Measurements from ENCODE around the gene CRYBG1.
"Not testable (repeated sequence)": the region's sequence is repeated elsewhere in the genome, so short reads cannot be mapped to it uniquely, and the experiment has no call there.

Gene CRYBG1

GRCh38 chr6:106547601-106548453 is 187.3 kb downstream of the CRYBG1 start:
- no peaks in the 10 kb centered on the region for H3K27me3 Mint-ChIP-seq (ENCODE audit: low read depth)
- peaks cover 21% of the 10 kb centered on the region for H3K4me1 Mint-ChIP-seq (ENCODE audit: low read depth)
- no peak overlapping the region for H3K4me3 Mint-ChIP-seq
- peak; percentile 23 for DNase-seq (ENCODE audit: low spot score)
- H3K9me3 Mint-ChIP-seq, result no peaks in the 10 kb centered on the region
- H3K27ac Mint-ChIP-seq, result peak overlapping the region; percentile 49
- H3K36me3 Mint-ChIP-seq (ENCODE audit: low read depth), result peaks cover 77% of the 10 kb centered on the region

DNA sequence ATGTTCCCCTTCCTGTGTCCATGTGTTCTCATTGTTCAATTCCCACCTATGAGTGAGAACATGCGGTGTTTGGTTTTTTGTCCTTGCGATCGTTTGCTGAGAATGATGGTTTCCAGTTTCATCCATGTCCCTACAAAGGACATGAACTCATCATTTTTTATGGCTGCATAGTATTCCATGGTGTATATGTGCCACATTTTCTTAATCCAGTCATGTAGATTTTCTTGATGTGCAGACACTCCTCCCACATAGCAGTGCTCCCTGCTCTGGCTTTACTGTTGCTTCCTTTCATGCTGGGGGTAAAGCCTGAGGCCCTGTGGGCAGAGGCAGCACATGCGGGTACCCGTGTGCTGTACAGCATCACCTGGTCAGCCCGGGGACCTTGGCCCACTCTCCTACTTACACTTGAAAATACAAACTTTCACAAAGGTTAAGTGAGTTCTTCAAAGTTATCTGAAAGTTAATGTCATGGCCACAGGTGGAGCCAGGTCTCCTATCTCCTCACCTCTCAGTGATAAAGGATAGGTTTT is 188.5 kb downstream of the CRYBG1 start:
- Mint-ChIP-seq H3K4me1 (ENCODE audit: low read depth) (peaks cover 24% of the 10 kb centered on the region), H3K36me3 (ENCODE audit: low read depth) (peaks cover 81% of the 10 kb centered on the region)
- not testable (repeated sequence) for H3K27me3 Mint-ChIP-seq (ENCODE audit: low read depth); DNase-seq (ENCODE audit: low spot score); H3K9me3 Mint-ChIP-seq; H3K27ac Mint-ChIP-seq; H3K4me3 Mint-ChIP-seq

DNA sequence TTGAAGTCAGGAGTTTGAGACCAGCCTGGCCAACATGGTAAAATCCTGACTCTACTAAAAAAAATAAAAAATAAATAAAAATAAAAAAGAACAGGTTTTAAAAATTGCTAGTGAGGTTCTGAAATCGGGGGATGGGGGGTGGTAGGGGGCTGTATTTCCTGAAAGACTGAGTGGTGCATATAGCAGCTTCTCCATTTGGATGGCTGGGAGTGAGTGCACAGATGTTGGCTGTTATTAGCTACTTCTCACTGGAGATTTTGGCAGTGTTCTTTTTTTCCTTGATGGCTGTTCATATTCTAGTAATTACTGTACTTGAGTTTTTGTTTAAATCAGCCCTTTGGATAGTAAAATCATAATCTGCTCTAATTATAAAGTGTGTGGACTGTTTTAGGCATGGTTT is 189.0 kb downstream of the CRYBG1 start:
- Mint-ChIP-seq H3K4me3 (no peak overlapping the region), H3K36me3 (ENCODE audit: low read depth) (peaks cover 76% of the 10 kb centered on the region), H3K4me1 (ENCODE audit: low read depth) (peaks cover 24% of the 10 kb centered on the region), H3K9me3 (no peaks in the 10 kb centered on the region), H3K27me3 (ENCODE audit: low read depth) (no peaks in the 10 kb centered on the region), H3K27ac (no peak overlapping the region)
- no peak for DNase-seq (ENCODE audit: low spot score)

DNA sequence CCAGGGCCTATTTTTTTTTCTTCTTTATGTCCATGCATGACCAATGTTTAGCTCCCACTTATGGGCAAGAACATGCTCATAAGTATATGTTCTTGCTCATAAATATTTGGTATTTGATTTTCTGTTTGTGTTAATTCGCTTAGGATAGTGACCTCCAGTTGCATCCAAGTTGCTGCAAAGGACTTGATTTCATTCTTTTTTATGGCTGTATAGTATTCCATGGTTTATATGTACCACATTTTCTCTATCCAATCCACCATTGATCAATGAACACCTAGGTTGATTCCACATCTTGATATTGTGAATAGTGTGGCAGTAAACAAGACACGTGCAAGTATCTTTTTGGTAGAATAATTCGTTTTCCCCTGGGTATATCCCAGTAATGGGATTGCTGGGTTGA is 190.6 kb downstream of the CRYBG1 start:
- H3K27me3 Mint-ChIP-seq (ENCODE audit: low read depth), result no peaks in the 10 kb centered on the region
- H3K4me1 Mint-ChIP-seq (ENCODE audit: low read depth), result peaks cover 24% of the 10 kb centered on the region
- peaks cover 70% of the 10 kb centered on the region for H3K36me3 Mint-ChIP-seq (ENCODE audit: low read depth)
- no peak for DNase-seq (ENCODE audit: low spot score)
- no peak overlapping the region for H3K27ac Mint-ChIP-seq
- H3K9me3 Mint-ChIP-seq, result no peaks in the 10 kb centered on the region
- no peak overlapping the region for H3K4me3 Mint-ChIP-seq

DNA sequence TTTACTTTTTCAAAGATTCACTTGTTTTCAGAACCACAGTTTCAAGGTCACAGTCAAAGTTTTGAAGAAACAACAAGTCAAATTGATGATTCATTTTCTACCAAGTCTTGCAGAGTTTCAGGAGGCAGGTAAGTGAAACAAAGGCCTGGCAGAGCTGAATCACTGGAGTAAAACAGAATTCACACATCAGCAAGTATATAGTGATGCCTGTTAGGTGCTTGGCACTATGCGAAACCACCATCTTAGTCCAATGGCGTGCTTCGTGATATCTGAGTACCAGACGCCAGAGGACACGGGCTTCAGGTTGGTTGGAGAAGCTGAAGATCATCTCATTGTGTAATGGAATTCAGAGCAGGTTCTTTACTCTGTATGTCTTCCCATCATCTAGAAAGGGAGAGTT is 192.9 kb downstream of the CRYBG1 start:
- Mint-ChIP-seq H3K27me3 (ENCODE audit: low read depth) (no peaks in the 10 kb centered on the region), H3K4me1 (ENCODE audit: low read depth) (peaks cover 10% of the 10 kb centered on the region), H3K4me3 (no peak overlapping the region), H3K9me3 (no peaks in the 10 kb centered on the region), H3K27ac (no peak overlapping the region), H3K36me3 (ENCODE audit: low read depth) (peaks cover 65% of the 10 kb centered on the region)
- no peak for DNase-seq (ENCODE audit: low spot score)

DNA sequence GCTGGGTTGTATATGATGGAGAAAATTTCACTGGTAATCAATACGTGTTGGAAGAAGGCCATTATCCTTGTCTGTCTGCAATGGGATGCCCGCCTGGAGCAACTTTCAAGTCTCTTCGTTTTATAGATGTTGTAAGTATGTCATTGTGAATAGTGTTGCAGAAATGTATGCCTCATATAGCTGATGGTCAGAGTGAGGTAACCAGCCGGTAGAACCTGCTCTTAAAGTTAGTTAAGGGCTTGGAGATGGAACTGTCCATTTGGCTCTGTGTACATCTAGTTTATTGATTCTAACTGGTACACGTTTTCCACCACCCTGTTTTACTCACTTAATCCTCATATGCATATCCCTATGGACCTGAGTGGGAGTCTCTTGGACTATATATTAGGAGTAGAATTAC is 195.2 kb downstream of the CRYBG1 start:
- H3K27ac Mint-ChIP-seq, result no peak overlapping the region
- no peaks in the 10 kb centered on the region for H3K9me3 Mint-ChIP-seq
- peaks cover 67% of the 10 kb centered on the region for H3K36me3 Mint-ChIP-seq (ENCODE audit: low read depth)
- no peak for DNase-seq (ENCODE audit: low spot score)
- no peaks in the 10 kb centered on the region for H3K27me3 Mint-ChIP-seq (ENCODE audit: low read depth)
- no peak overlapping the region for H3K4me3 Mint-ChIP-seq
- peaks cover 7% of the 10 kb centered on the region for H3K4me1 Mint-ChIP-seq (ENCODE audit: low read depth)

- Mint-ChIP-seq H3K27ac (no peak overlapping the region), H3K4me1 (ENCODE audit: low read depth) (peaks cover 7% of the 10 kb centered on the region), H3K27me3 (ENCODE audit: low read depth) (no peaks in the 10 kb centered on the region), H3K9me3 (no peaks in the 10 kb centered on the region), H3K4me3 (no peak overlapping the region), H3K36me3 (ENCODE audit: low read depth) (peaks cover 67% of the 10 kb centered on the region)
- no peak for DNase-seq (ENCODE audit: low spot score)
These were observed 195.9 kb downstream of the CRYBG1 start for GRCh38 chr6:106556368-106556960.

- peaks cover 66% of the 10 kb centered on the region for H3K36me3 Mint-ChIP-seq (ENCODE audit: low read depth)
These were observed 197.3 kb downstream of the CRYBG1 start for GRCh38 chr6:106557837-106558236.

DNA sequence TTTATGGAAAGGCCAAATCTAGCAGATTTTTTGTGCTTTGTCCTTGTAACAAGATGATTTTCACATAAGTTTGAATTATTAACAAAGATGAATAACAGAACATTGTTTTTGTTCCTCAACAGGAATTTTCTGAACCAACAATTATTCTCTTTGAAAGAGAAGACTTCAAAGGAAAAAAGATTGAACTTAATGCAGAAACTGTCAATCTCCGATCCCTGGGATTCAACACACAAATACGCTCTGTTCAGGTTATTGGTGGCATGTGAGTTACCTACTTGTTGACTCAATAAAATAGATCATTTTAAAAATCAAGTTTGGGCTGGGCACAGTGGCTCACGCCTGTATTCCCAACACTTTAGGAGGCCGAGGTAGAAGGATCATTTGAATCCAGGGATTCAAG is 197.8 kb downstream of the CRYBG1 start:
- no peak overlapping the region for H3K27ac Mint-ChIP-seq

More at GRCh38 chr6:106557837-106558236, 197.3 kb downstream of the CRYBG1 start:
- no peak overlapping the region for H3K27ac Mint-ChIP-seq
- H3K27me3 Mint-ChIP-seq (ENCODE audit: low read depth), result no peaks in the 10 kb centered on the region
- H3K9me3 Mint-ChIP-seq, result no peaks in the 10 kb centered on the region
- DNase-seq (ENCODE audit: low spot score), result no peak
- H3K4me3 Mint-ChIP-seq, result no peak overlapping the region
- H3K4me1 Mint-ChIP-seq (ENCODE audit: low read depth), result peaks cover 5% of the 10 kb centered on the region

GRCh38 chr6:106559659-106560058 is 199.1 kb downstream of the CRYBG1 start:
- H3K27me3 Mint-ChIP-seq (ENCODE audit: low read depth); H3K9me3 Mint-ChIP-seq; H3K27ac Mint-ChIP-seq; H3K4me1 Mint-ChIP-seq (ENCODE audit: low read depth); H3K4me3 Mint-ChIP-seq; DNase-seq (ENCODE audit: low spot score): not testable (repeated sequence)
- H3K36me3 Mint-ChIP-seq (ENCODE audit: low read depth), result peaks cover 65% of the 10 kb centered on the region

More for the DNA sequence above, 197.8 kb downstream of the CRYBG1 start:
- no peaks in the 10 kb centered on the region for H3K27me3 Mint-ChIP-seq (ENCODE audit: low read depth)
- no peaks in the 10 kb centered on the region for H3K9me3 Mint-ChIP-seq
- H3K4me3 Mint-ChIP-seq, result no peak overlapping the region
- H3K4me1 Mint-ChIP-seq (ENCODE audit: low read depth), result peaks cover 2% of the 10 kb centered on the region
- no peak for DNase-seq (ENCODE audit: low spot score)
- peaks cover 60% of the 10 kb centered on the region for H3K36me3 Mint-ChIP-seq (ENCODE audit: low read depth)

DNA sequence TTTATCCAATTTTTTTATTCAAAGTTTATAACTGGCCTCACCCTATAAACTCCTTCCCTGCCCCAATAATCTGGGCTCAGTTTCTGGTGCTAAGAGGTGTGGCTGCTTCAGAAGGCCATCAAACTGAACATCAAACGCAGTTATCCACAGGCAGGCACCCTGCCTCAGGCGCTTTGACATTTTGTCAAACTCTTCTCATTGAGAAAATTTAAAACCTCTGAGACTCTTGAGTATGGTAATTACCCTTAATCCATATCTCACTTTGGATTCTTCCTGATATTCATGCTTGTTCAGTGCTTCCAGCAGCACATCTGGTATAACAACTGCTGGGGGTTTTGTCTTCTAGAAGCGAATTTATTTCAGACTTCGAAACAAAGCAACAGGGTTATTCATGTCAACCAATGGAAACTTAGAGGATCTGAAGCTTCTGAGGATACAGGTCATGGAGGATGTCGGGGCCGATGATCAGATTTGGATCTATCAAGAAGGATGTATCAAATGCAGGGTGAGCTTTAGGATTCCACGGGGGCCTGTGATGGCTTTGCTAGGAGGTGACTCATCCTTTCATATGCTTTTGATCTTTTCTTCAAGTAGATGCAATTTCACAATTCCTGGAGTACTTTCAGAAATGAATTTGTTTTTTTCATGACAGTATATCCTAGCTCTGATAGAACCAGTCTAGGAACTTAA is 200.6 kb downstream of the CRYBG1 start:
- Mint-ChIP-seq H3K27me3 (ENCODE audit: low read depth) (no peaks in the 10 kb centered on the region), H3K27ac (no peak overlapping the region), H3K4me3 (no peak overlapping the region), H3K36me3 (ENCODE audit: low read depth) (peaks cover 64% of the 10 kb centered on the region), H3K4me1 (ENCODE audit: low read depth) (no peaks in the 10 kb centered on the region), H3K9me3 (no peaks in the 10 kb centered on the region)
- DNase-seq (ENCODE audit: low spot score), result no peak

DNA sequence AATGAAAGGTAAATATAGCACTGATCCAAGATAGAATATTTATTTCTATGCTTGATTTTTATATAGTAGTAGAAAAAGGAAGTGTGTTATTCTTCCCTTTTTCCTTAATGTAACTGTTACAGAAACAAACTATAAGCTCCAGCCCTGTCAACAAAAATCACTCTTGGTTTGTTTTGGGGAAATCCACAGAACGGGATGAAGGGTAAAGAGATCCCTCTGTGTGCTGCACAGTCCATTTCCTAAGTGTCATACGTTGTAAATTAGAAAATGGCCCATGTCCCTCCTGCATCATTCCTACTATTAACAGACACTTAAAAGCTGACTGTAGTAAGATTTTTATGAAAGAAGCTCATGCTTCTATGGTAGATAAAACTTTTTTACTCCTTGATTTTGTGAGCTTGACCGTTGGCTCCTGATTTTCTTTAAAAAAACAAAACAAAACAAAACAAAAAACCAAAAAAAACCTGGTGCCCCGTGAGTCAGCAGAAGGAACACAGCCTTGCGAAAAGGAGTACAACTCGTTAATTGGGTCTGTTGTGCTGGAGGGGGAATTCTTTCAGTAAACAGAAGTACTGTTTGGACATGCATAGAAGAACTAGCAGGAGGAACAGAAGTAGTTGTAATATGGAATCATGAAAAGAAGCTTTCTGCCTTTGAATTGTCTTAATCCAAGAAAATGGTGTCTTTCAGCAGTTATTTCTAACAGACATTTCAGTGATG is 201.3 kb downstream of the CRYBG1 start:
- Mint-ChIP-seq H3K4me1 (ENCODE audit: low read depth) (peaks cover 3% of the 10 kb centered on the region), H3K27me3 (ENCODE audit: low read depth) (no peaks in the 10 kb centered on the region), H3K27ac (no peak overlapping the region), H3K36me3 (ENCODE audit: low read depth) (peaks cover 64% of the 10 kb centered on the region), H3K9me3 (no peaks in the 10 kb centered on the region), H3K4me3 (no peak overlapping the region)
- DNase-seq (ENCODE audit: low spot score), result no peak

GRCh38 chr6:106563614-106564013 is 203.1 kb downstream of the CRYBG1 start:
- Mint-ChIP-seq H3K4me1 (ENCODE audit: low read depth) (peaks cover 4% of the 10 kb centered on the region), H3K27ac (no peak overlapping the region), H3K36me3 (ENCODE audit: low read depth) (peaks cover 59% of the 10 kb centered on the region), H3K4me3 (no peak overlapping the region), H3K9me3 (no peaks in the 10 kb centered on the region), H3K27me3 (ENCODE audit: low read depth) (no peaks in the 10 kb centered on the region)
- no peak for DNase-seq (ENCODE audit: low spot score)

Measured in T-helper 2 cell treated with Interferon-gamma antibody and Interleukin-4, amounts not matched to agents 5 μg/mL and 100 μg/mL, for 36 hours (primary cell).